ENCODE results near the gene FGFBP1. TPM values are rescaled to one million over a fixed set of nuclear protein-coding genes. Genes with fewer than 3 reads are reported as not detected.

The FGFBP1 gene
- total RNA-seq, 1 experiment from 2014 or later: not detected

DNA sequence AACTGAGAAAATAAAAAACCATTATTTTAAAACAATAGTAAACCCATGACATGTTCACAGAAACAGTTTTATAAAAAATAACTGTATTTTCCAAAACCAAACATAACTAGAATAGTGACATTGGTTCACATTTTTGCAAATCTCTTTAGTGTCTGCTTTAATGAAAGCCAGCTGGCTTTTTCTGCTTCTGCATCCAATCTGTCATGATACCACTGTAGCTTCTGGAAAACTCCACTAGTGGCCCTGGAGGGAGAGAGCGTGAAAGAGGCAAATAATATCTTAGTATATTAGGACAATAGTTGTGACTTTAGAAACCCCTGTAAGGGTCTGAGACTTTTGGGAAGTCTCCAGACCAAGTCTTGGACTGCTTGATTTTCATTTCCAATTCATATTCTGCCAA, 31.1 kb downstream of the FGFBP1 start:
- no peak overlapping the region for H2BK12ac ChIP-seq (ENCODE audit: insufficient read length, low read depth, low read length)
- H3K9ac ChIP-seq (ENCODE audit: extremely low read depth, insufficient read length, low read length): no peak overlapping the region
- H3K23ac ChIP-seq (ENCODE audit: insufficient read length, low read depth, low read length): no peak overlapping the region
- TF ChIP-seq, protein P1, sequence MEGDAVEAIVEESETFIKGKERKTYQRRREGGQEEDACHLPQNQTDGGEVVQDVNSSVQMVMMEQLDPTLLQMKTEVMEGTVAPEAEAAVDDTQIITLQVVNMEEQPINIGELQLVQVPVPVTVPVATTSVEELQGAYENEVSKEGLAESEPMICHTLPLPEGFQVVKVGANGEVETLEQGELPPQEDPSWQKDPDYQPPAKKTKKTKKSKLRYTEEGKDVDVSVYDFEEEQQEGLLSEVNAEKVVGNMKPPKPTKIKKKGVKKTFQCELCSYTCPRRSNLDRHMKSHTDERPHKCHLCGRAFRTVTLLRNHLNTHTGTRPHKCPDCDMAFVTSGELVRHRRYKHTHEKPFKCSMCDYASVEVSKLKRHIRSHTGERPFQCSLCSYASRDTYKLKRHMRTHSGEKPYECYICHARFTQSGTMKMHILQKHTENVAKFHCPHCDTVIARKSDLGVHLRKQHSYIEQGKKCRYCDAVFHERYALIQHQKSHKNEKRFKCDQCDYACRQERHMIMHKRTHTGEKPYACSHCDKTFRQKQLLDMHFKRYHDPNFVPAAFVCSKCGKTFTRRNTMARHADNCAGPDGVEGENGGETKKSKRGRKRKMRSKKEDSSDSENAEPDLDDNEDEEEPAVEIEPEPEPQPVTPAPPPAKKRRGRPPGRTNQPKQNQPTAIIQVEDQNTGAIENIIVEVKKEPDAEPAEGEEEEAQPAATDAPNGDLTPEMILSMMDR (conservative IDR thresholded peaks at IDR 0.05): no peak
- no peak overlapping the region for H2AK5ac ChIP-seq (ENCODE audit: insufficient read length, low read length)
- WGBS (ENCODE audit: extremely low coverage, insufficient read length, low lambda C conversion rate): no CpG with 5 or more reads among the region's 1 CpG
- no peak overlapping the region for H3T11ph ChIP-seq (ENCODE audit: low read length)
- no peaks in the 10 kb centered on the region; the same call in none of the 2 replicates for H3K4me1 ChIP-seq (ENCODE audit: insufficient read depth, low read length)
- H3K27ac ChIP-seq (ENCODE audit: insufficient read length, low read depth, low read length): no peak overlapping the region
- H3K27me3 Mint-ChIP-seq (ENCODE audit: low read depth): peaks cover 3% of the 10 kb centered on the region
- no peaks in the 10 kb centered on the region for H3K9me3 ChIP-seq (ENCODE audit: control insufficient read depth, low read depth, low read length)
- H2AFZ ChIP-seq (ENCODE audit: low read length): no peak overlapping the region
- no peak overlapping the region for H2BK15ac ChIP-seq (ENCODE audit: low read depth, low read length)
- H3K27ac Mint-ChIP-seq: no peak overlapping the region
- no peak overlapping the region for H4K91ac ChIP-seq (ENCODE audit: insufficient read length, low read depth, low read length)
- H2BK20ac ChIP-seq (ENCODE audit: low read depth, low read length, poor library complexity, severe bottlenecking): no peak overlapping the region
- H3K27me3 ChIP-seq (ENCODE audit: insufficient read depth, low read length): no peaks in the 10 kb centered on the region
- H3K4me3 Mint-ChIP-seq: no peak overlapping the region
- H4K5ac ChIP-seq (ENCODE audit: insufficient read length, low read depth, low read length): no peak overlapping the region
- H2BK120ac ChIP-seq (ENCODE audit: low read depth, low read length, poor library complexity, severe bottlenecking): no peak overlapping the region
- H2BK5ac ChIP-seq (ENCODE audit: insufficient read length, low read length): no peak overlapping the region
- H3K4me2 ChIP-seq (ENCODE audit: insufficient read depth, insufficient read length, low read length): no peak overlapping the region
- H3K18ac ChIP-seq (ENCODE audit: insufficient read length, low read depth, low read length): no peak overlapping the region
- H3K9me3 Mint-ChIP-seq: peaks cover 0 to 10% of the 10 kb centered on the region in 2 experiments; a peak in 2 of 5 replicates
- no peak overlapping the region for H3K4ac ChIP-seq (ENCODE audit: low read depth, low read length)
- H3K23me2 ChIP-seq (ENCODE audit: insufficient read length, low read depth, low read length, poor library complexity, severe bottlenecking): no peaks in the 10 kb centered on the region
- H3K14ac ChIP-seq (ENCODE audit: insufficient read depth, low read length): no peak overlapping the region
- H3K79me2 ChIP-seq (ENCODE audit: insufficient read depth, low read length): no peaks in the 10 kb centered on the region
- peaks cover 0 to 6% of the 10 kb centered on the region in 2 experiments; a peak in 2 of 4 replicates for H3K4me1 Mint-ChIP-seq
- no peaks in the 10 kb centered on the region for H3K79me1 ChIP-seq (ENCODE audit: insufficient read depth, low read depth, low read length, poor library complexity, severe bottlenecking)
- H3K36me3 Mint-ChIP-seq (ENCODE audit: insufficient read depth in 1 of 3, low read depth in 3 of 3): peaks cover 0 to 16% (median 12%) of the 10 kb centered on the region in 3 experiments; a peak in 4 of 7 replicates
- no peak overlapping the region for H4K8ac ChIP-seq (replicated peaks; ENCODE audit: insufficient read length, low read depth, low read length)
- DNase-seq: no peak
- no peak overlapping the region for H3K56ac ChIP-seq (ENCODE audit: insufficient read length, low read depth, low read length)
- no peaks in the 10 kb centered on the region for H4K20me1 ChIP-seq (ENCODE audit: control insufficient read depth, insufficient read depth, insufficient read length)
